H1 (cell line): ENCODE measurements around the gene VNN1. TPM values are rescaled to one million over a fixed set of nuclear protein-coding genes. Genes with fewer than 3 reads are reported as not detected.

Experiments
- CTCF ChIA-PET: fragments of 300-600 bp; sonication (Branson Sonifier 250); formaldehyde crosslinking; loops from one replicate; lab custom pipeline; 2021; ENCODE audit not compliant: partially characterized antibody; lab: Charles Lee
- POLR2A ChIA-PET: fragments of 300-600 bp; sonication (Branson Sonifier 250); formaldehyde crosslinking; loops from one replicate; lab custom pipeline; 2021; ENCODE audit warnings: inconsistent platforms; ENCODE audit not compliant: partially characterized antibody; lab: Charles Lee
- DNase-seq, 2 experiments: peaks; one replicate each; pipeline versions ENCODE4 v3.0.0 to v3.0.0-alpha.2; 2010 to 2022; ENCODE audit warnings: low spot score in 2 of 2, low read depth in 1 of 2, mixed read lengths in 1 of 2
- FAIRE-seq: peaks from 2 replicates; lab custom pipeline; 2011; peaks lifted over from hg19 to GRCh38; lab: Jason Lieb, UNC
- H2AFZ ChIP-seq: 2 replicates; pipeline ENCODE4 v1.8.1; 2012; ENCODE audit warnings: low read length, inconsistent platforms
- H2AK5ac ChIP-seq: 2 replicates; pipeline ENCODE4 v1.6.1; 2013; ENCODE audit warnings: low read depth, low read length
- H2BK120ac ChIP-seq: replicated peaks from 2 replicates; pipeline ENCODE3; 2013; ENCODE audit warnings: low read depth, low read length, inconsistent platforms
- H2BK12ac ChIP-seq: 2 replicates; pipeline ENCODE4 v1.6.1; 2013; ENCODE audit warnings: low read depth, low read length
- H2BK15ac ChIP-seq: 2 replicates; pipeline ENCODE4 v1.6.1; 2013; ENCODE audit warnings: low read length
- H2BK20ac ChIP-seq: 2 replicates; pipeline ENCODE4 v1.6.1; 2013; ENCODE audit warnings: low read length
- H2BK5ac ChIP-seq: 2 replicates; pipeline ENCODE4 v1.6.1; 2013; ENCODE audit warnings: low read depth, low read length
- H3K14ac ChIP-seq: 2 replicates; pipeline ENCODE4 v1.6.1; 2013; ENCODE audit warnings: inconsistent platforms; ENCODE audit not compliant: insufficient read length
- H3K18ac ChIP-seq: 2 replicates; pipeline ENCODE4 v1.6.1; 2013; ENCODE audit warnings: low read length; ENCODE audit errors: extremely low read depth
- H3K23ac ChIP-seq: 2 replicates; pipeline ENCODE4 v1.6.1; 2013; ENCODE audit warnings: inconsistent platforms; ENCODE audit not compliant: insufficient read length
- H3K23me2 ChIP-seq: 2 replicates; pipeline ENCODE4 v1.6.1; 2013; ENCODE audit warnings: low read depth, low read length
- H3K27ac ChIP-seq: 2 replicates; pipeline ENCODE4 v1.6.1; 2011; ENCODE audit warnings: low read depth, low read length, inconsistent platforms
- H3K27me3 ChIP-seq, 4 experiments: replicated peaks in 1 of 4; 1 replicate in 1 of 4; 2 replicates in 3 of 4; pipeline versions ENCODE4 v1.6.1 to v1.8.1; 2011 to 2013; ENCODE audit warnings: low read length in 3 of 4, mild to moderate bottlenecking in 3 of 4, inconsistent platforms in 2 of 4, mixed read lengths in 2 of 4, moderate library complexity in 1 of 4; ENCODE audit not compliant: control insufficient read depth in 3 of 4, insufficient read depth in 3 of 4; ENCODE audit errors: extremely low read depth in 1 of 4
- H3K36me3 ChIP-seq, 4 experiments: 2 replicates each; pipeline versions ENCODE4 v1.6.1 to v1.8.1; 2011 to 2013; ENCODE audit warnings: mild to moderate bottlenecking in 4 of 4, low read length in 3 of 4, moderate library complexity in 2 of 4, control low read depth in 1 of 4, inconsistent platforms in 1 of 4; ENCODE audit not compliant: insufficient read depth in 4 of 4, control insufficient read depth in 2 of 4
- H3K4ac ChIP-seq: replicated peaks from 2 replicates; pipeline ENCODE3; 2013; ENCODE audit warnings: low read length, low read depth, mixed read lengths, inconsistent platforms; ENCODE audit not compliant: insufficient read length
- H3K4me1 ChIP-seq, 4 experiments: replicated peaks in 1 of 4; 1 replicate in 1 of 4; 2 replicates in 3 of 4; pipeline versions ENCODE4 v1.6.1 to v1.8.1; 2011 to 2013; ENCODE audit warnings: low read length in 3 of 4, inconsistent platforms in 2 of 4, mixed read lengths in 1 of 4; ENCODE audit not compliant: insufficient read depth in 4 of 4, control insufficient read depth in 3 of 4
- H3K4me2 ChIP-seq, 2 experiments: 2 replicates each; pipeline versions ENCODE4 v1.6.1 to v1.8.1; 2011 to 2013; ENCODE audit warnings: low read depth in 2 of 2, low read length in 2 of 2, control low read depth in 1 of 2, inconsistent platforms in 1 of 2, mild to moderate bottlenecking in 1 of 2; ENCODE audit not compliant: insufficient read depth in 1 of 2
- H3K4me3 ChIP-seq, 4 experiments: fragments of 200-600, 300-600 bp in 1 of 4; sonication (generic), shearing (Covaris generic), sonication (Bioruptor Twin) in 1 of 4; 2 replicates each; pipeline versions ENCODE4 v1.5.1 to v1.8.1; 2011 to 2016; ENCODE audit warnings: low read length in 4 of 4, low read depth in 3 of 4, control low read depth in 2 of 4, inconsistent platforms in 2 of 4, mild to moderate bottlenecking in 2 of 4, mixed read lengths in 1 of 4, moderate library complexity in 1 of 4; ENCODE audit not compliant: insufficient read depth in 2 of 4; ENCODE audit errors: extremely low read depth in 1 of 4
- H3K56ac ChIP-seq: replicated peaks from 2 replicates; pipeline ENCODE3; 2013; ENCODE audit warnings: low read depth, mild to moderate bottlenecking, mixed read lengths, low read length, inconsistent platforms; ENCODE audit not compliant: insufficient read length
- H3K79me1 ChIP-seq: 2 replicates; pipeline ENCODE4 v1.6.1; 2013; ENCODE audit warnings: low read depth, low read length, control low read depth
- H3K79me2 ChIP-seq, 2 experiments: 2 replicates each; pipeline versions ENCODE4 v1.6.1 to v1.8.1; 2012 to 2013; ENCODE audit warnings: low read length in 2 of 2, mild to moderate bottlenecking in 2 of 2, inconsistent platforms in 1 of 2; ENCODE audit not compliant: insufficient read depth in 2 of 2, control insufficient read depth in 1 of 2
- H3K9ac ChIP-seq, 4 experiments: replicated peaks in 1 of 4; 1 replicate in 1 of 4; 2 replicates in 3 of 4; pipeline versions ENCODE4 v1.6.1 to v1.8.1; 2011 to 2013; ENCODE audit warnings: low read depth in 3 of 4, low read length in 3 of 4, control low read depth in 2 of 4, mild to moderate bottlenecking in 2 of 4, moderate library complexity in 2 of 4, inconsistent platforms in 1 of 4; ENCODE audit errors: extremely low read depth in 1 of 4
- H3K9me3 ChIP-seq, 2 experiments: 2 replicates each; pipeline versions ENCODE4 v1.6.1 to v1.8.1; 2012 to 2013; ENCODE audit warnings: mild to moderate bottlenecking in 2 of 2, moderate library complexity in 2 of 2, control low read depth in 1 of 2, inconsistent platforms in 1 of 2, low read depth in 1 of 2, low read length in 1 of 2, mixed read lengths in 1 of 2; ENCODE audit not compliant: insufficient read depth in 2 of 2
- H4K20me1 ChIP-seq, 2 experiments: replicated peaks in 1 of 2; 2 replicates each; pipeline versions ENCODE3 to v1.8.1; 2011 to 2013; ENCODE audit warnings: inconsistent platforms in 2 of 2, low read length in 2 of 2, mild to moderate bottlenecking in 1 of 2; ENCODE audit not compliant: insufficient read depth in 2 of 2, control insufficient read depth in 1 of 2
- H4K5ac ChIP-seq: 2 replicates; pipeline ENCODE4 v1.6.1; 2013; ENCODE audit warnings: low read length, low read depth, mixed read lengths, inconsistent platforms; ENCODE audit not compliant: insufficient read length
- H4K8ac ChIP-seq: 2 replicates; pipeline ENCODE4 v1.8.0; 2013; ENCODE audit warnings: mild to moderate bottlenecking, moderate library complexity, low read length, inconsistent platforms; ENCODE audit not compliant: insufficient read depth; ENCODE audit errors: extremely low read depth
- H4K91ac ChIP-seq: replicated peaks from 2 replicates; pipeline ENCODE3; 2013; ENCODE audit warnings: low read length, mixed read lengths, inconsistent platforms; ENCODE audit not compliant: insufficient read length
- CHD1 ChIP-seq: IDR thresholded peaks from 2 replicates; pipeline ENCODE4 v1.6.1; 2012; ENCODE audit warnings: low read depth, low read length, improper control_type of control experiment
- EZH2 ChIP-seq: fragments of 200-600 bp; sonication (generic); IDR thresholded peaks from 2 replicates; pipeline ENCODE4 v1.7.1; 2012; ENCODE audit warnings: low read depth, mild to moderate bottlenecking, moderate library complexity, low read length, inconsistent platforms; ENCODE audit not compliant: severe bottlenecking
- GABPA ChIP-seq: IDR thresholded peaks from 2 replicates; pipeline ENCODE4 v1.6.1; 2011; ENCODE audit warnings: mild to moderate bottlenecking, low read length, moderate library complexity, borderline replicate concordance; ENCODE audit not compliant: insufficient read depth
- KDM1A ChIP-seq: fragments of 200-600, 300-600 bp; sonication (generic); IDR thresholded peaks from 2 replicates; pipeline ENCODE4 v1.7.1; 2016; ENCODE audit warnings: mild to moderate bottlenecking, low read length, borderline replicate concordance
- POLR2A ChIP-seq, 2 experiments: IDR thresholded peaks; 1 replicate in 1 of 2; 2 replicates in 1 of 2; pipeline ENCODE4 v1.6.1; 2011; ENCODE audit warnings: low read depth in 2 of 2, low read length in 2 of 2, mild to moderate bottlenecking in 2 of 2; ENCODE audit errors: control extremely low read depth in 1 of 2
- POU5F1 ChIP-seq: IDR thresholded peaks from 2 replicates; pipeline ENCODE4 v1.6.1; 2011; ENCODE audit warnings: low read depth, mild to moderate bottlenecking, low read length, moderate library complexity
- SIRT6 ChIP-seq: IDR thresholded peaks from one replicate; pipeline ENCODE4 v1.7.1; 2012; ENCODE audit warnings: low read length, inconsistent platforms
- TAF1 ChIP-seq: IDR thresholded peaks from 2 replicates; pipeline ENCODE4 v1.6.1; 2011; ENCODE audit warnings: mild to moderate bottlenecking, low read depth, low read length
- TBP ChIP-seq: IDR thresholded peaks from 2 replicates; pipeline ENCODE4 v1.6.1; 2011; ENCODE audit warnings: low read depth, low read length, improper control_type of control experiment
- ZNF274 ChIP-seq: IDR thresholded peaks from 2 replicates; pipeline ENCODE4 v1.7.0; 2012; ENCODE audit warnings: low read length, borderline replicate concordance; ENCODE audit errors: extremely low read depth
- WGBS, 2 experiments: shearing (Covaris generic) in 1 of 2; methylation state at CpG; one replicate each; pipeline versions ENCODE4 v1.1.6 to v1.1.7; 2013 to 2015; ENCODE audit warnings: low lambda C conversion rate in 2 of 2, mixed read lengths in 2 of 2, inconsistent platforms in 1 of 2, low coverage in 1 of 2, missing lambda C conversion rate in 1 of 2; ENCODE audit not compliant: insufficient replicate concordance in 2 of 2, insufficient coverage in 1 of 2, insufficient read length in 1 of 2; ENCODE audit errors: extremely low coverage in 1 of 2, missing lambda C conversion rate in 1 of 2; 5-methylcytosine and 5-hydroxymethylcytosine counted together
- polyA plus RNA-seq, 7 experiments: library from polyadenylated mRNA; depleted of rRNA in 3 of 7; stranded (reverse) in 5 of 7; unstranded in 2 of 7; fragments of >200 nt in 5 of 7; fragments of 200-250 nt in 2 of 7; gene quantifications; 1 replicate in 5 of 7; 2 replicates in 1 of 7; 4 replicates in 1 of 7; pipeline versions ENCODE4 v1.2.1 to v1.2.3, GENCODE V29; 2011 to 2013; ENCODE audit warnings: missing spikeins in 2 of 7, mixed read lengths in 2 of 7
- total RNA-seq: library from RNA; stranded (reverse); fragmentation: NEBNext Ultra II Directional; extraction: Animal tissue kit (Norgen Biotek cat#: 25700); gene quantifications from 2 replicates; pipeline ENCODE4 v1.2.1, GENCODE V29; 2021
- TF ChIP-seq, protein P1 (sequence below): IDR thresholded peaks from 2 replicates; pipeline ENCODE4 v1.6.1; 2012; ENCODE audit warnings: inconsistent platforms
- TF ChIP-seq, protein P2 (sequence below): IDR thresholded peaks from 2 replicates; pipeline ENCODE4 v1.6.1; 2012; ENCODE audit warnings: inconsistent platforms
- TF ChIP-seq, protein P3 (sequence below): IDR thresholded peaks from 2 replicates; pipeline ENCODE4 v1.6.1; 2012; ENCODE audit warnings: low read length, inconsistent platforms

Gene VNN1
- total and polyA plus RNA-seq, 2 of the 8 experiments (the other 6 are each of a cell fraction or from before 2014, with no cell fraction given), result not detected

DNA sequence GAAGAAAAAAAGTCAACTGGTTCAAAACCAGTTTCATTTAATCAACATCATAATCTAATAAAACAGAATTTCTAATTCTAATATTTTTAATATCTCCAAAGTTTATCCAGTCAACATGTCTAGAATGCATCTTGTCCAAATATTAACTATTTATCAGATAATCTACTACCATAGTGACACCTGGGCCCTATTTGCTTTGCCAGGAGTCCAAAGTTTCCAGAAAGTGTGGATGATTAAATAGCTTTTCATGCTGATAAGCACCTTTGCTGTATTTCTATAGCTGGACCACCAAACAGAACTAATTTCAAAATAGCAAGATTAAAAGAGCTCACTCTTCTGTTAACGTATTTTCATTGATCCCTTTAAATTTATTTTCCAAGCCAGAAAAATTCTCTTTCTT is 42.6 kb downstream of the VNN1 start:
- Histone ChIP-seq H3K79me2 (no peaks in the 10 kb centered on the region), H3K56ac (no peak overlapping the region), H3K79me1 (no peaks in the 10 kb centered on the region), H3K27ac (no peak overlapping the region), H3K27me3 (no peaks in the 10 kb centered on the region), H2AFZ (no peak overlapping the region), H3K4me2 (no peak overlapping the region), H2BK20ac (no peak overlapping the region), H3K23me2 (no peaks in the 10 kb centered on the region), H3K9me3 (no peaks in the 10 kb centered on the region), H3K4me3 (no peak overlapping the region), H4K8ac (no peak overlapping the region), H2AK5ac (no peak overlapping the region), H3K4me1 (no peaks in the 10 kb centered on the region; a peak in 1 of 7 replicates), H4K20me1 (no peaks in the 10 kb centered on the region), H4K91ac (no peak overlapping the region), H3K14ac (no peak overlapping the region), H3K18ac (no peak overlapping the region), H3K4ac (no peak overlapping the region), H2BK15ac (no peak overlapping the region), H3K36me3 (no peaks in the 10 kb centered on the region), H2BK5ac (no peak overlapping the region), H2BK12ac (no peak overlapping the region), H3K23ac (no peak overlapping the region), H4K5ac (no peak overlapping the region), H3K9ac (no peak overlapping the region), H2BK120ac (no peak overlapping the region)
- DNase-seq (no peak), FAIRE-seq (no peak)
- 96% methylated on average over 1 of the region's 1 CpG; no CpG with 5 or more reads in 1 of the 2 experiments for WGBS, 2 experiments
- ChIA-PET CTCF (interaction anchor here (0.6 to 2.7 kb wide), 5 partner anchors 8 to 63 kb away, joined by 3 to 15 read pairs (median 3); no protein-coding TSS in a partner anchor), POLR2A (no interaction called here)
- TF ChIP-seq SIRT6 (no peak), TAF1 (no peak), POU5F1 (no peak), EZH2 (no peak), GABPA (no peak), CHD1 (no peak), ZNF274 (no peak), TBP (no peak), KDM1A (no peak), POLR2A (IDR thresholded peaks at IDR 0.05; ENCODE audit: control extremely low read depth in 1 of 2, low read depth in 2 of 2, low read length in 2 of 2) (no peak)
- TF ChIP-seq, protein P1, sequence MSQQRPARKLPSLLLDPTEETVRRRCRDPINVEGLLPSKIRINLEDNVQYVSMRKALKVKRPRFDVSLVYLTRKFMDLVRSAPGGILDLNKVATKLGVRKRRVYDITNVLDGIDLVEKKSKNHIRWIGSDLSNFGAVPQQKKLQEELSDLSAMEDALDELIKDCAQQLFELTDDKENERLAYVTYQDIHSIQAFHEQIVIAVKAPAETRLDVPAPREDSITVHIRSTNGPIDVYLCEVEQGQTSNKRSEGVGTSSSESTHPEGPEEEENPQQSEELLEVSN, result no peak
- TF ChIP-seq, protein P2, sequence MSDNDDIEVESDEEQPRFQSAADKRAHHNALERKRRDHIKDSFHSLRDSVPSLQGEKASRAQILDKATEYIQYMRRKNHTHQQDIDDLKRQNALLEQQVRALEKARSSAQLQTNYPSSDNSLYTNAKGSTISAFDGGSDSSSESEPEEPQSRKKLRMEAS, result no peak
- TF ChIP-seq, protein P3, sequence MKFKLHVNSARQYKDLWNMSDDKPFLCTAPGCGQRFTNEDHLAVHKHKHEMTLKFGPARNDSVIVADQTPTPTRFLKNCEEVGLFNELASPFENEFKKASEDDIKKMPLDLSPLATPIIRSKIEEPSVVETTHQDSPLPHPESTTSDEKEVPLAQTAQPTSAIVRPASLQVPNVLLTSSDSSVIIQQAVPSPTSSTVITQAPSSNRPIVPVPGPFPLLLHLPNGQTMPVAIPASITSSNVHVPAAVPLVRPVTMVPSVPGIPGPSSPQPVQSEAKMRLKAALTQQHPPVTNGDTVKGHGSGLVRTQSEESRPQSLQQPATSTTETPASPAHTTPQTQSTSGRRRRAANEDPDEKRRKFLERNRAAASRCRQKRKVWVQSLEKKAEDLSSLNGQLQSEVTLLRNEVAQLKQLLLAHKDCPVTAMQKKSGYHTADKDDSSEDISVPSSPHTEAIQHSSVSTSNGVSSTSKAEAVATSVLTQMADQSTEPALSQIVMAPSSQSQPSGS, result no peak
